Measurements from ENCODE around the gene RELL1.

Gene RELL1

GRCh38 chr4:37605843-37606565 lies 80.2 kb downstream of the RELL1 start:
- no peak for DNase-seq (ENCODE audit: low read depth in 2 of 2)
- TF ChIP-seq CTCF (IDR thresholded peaks at IDR 0.05; ENCODE audit: low read depth, low read length): no peak
- H3K4me3 ChIP-seq (replicated peaks in 1 of 2; ENCODE audit: low read depth in 2 of 2, low read length in 2 of 2): no peak overlapping the region

- H3K4me3 ChIP-seq (replicated peaks in 1 of 2; ENCODE audit: low read depth in 2 of 2, low read length in 2 of 2): no peak overlapping the region
- DNase-seq (ENCODE audit: low read depth in 2 of 2): peak; percentile 40 to 71
- no peak for TF ChIP-seq CTCF (IDR thresholded peaks at IDR 0.05; ENCODE audit: low read depth, low read length)
Observed at GRCh38 chr4:37604461-37604860, 81.7 kb downstream of the RELL1 start.

DNA sequence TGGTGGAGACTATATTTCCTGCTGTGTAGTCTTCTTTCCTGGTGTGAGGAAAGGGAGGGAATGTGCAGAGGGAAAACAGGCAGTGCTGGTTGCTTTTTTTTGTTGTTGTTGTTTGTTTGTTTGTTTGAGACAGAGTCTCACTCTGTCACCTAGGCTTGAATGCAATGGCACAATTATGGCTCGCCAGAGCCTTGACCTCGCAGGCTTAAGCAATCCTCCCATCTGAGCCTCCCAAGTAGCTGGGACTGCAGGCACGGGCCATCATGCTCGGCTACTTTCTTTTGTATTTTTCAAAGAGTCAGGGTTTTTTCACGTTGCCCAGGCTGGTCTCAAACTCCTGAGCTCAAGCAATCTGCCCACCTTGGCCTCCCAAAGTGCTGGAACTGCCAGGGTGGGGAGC lies 82.5 kb downstream of the RELL1 start:
- no peak for TF ChIP-seq CTCF (IDR thresholded peaks at IDR 0.05; ENCODE audit: low read depth, low read length)
- no peak overlapping the region for H3K4me3 ChIP-seq (replicated peaks in 1 of 2; ENCODE audit: low read depth in 2 of 2, low read length in 2 of 2)
- DNase-seq (ENCODE audit: low read depth in 2 of 2): no peak

- peak; percentile 100 for TF ChIP-seq CTCF (IDR thresholded peaks at IDR 0.05; ENCODE audit: low read depth, low read length)
Observed at GRCh38 chr4:37603070-37603468, 83.1 kb downstream of the RELL1 start.

GRCh38 chr4:37602454-37603069 lies 83.6 kb downstream of the RELL1 start:
- no peak for TF ChIP-seq CTCF (IDR thresholded peaks at IDR 0.05; ENCODE audit: low read depth, low read length)
- no peak for DNase-seq (ENCODE audit: low read depth in 2 of 2)
- H3K4me3 ChIP-seq (replicated peaks in 1 of 2; ENCODE audit: low read depth in 2 of 2, low read length in 2 of 2): no peak overlapping the region

More at GRCh38 chr4:37603070-37603468, 83.1 kb downstream of the RELL1 start:
- peak; percentile 81 to 86 for DNase-seq (ENCODE audit: low read depth in 2 of 2)
- H3K4me3 ChIP-seq (replicated peaks in 1 of 2; ENCODE audit: low read depth in 2 of 2, low read length in 2 of 2): no peak overlapping the region

DNA sequence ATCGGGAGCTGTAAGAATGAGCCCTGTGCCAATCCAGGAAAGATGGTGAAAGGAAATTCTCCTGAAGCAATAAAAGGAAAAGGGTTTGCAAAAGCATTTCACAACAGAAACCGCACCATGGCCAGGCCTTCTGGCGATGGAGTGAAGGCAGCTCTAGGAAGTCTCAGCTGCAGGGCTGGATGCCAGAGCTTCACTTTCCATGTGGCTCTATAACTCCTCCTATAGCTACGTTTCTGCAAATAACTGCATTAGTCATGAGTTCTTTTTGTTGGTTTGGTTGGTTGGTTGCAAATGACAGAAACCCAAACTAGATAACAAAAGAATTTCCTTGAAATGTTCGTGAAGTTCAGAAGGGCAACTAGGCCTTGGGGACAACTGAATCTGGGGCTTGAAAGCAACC lies 84.6 kb downstream of the RELL1 start:
- no peak overlapping the region for H3K4me3 ChIP-seq (replicated peaks in 1 of 2; ENCODE audit: low read depth in 2 of 2, low read length in 2 of 2)
- peak; percentile 90 to 98 for DNase-seq (ENCODE audit: low read depth in 2 of 2)
- no peak for TF ChIP-seq CTCF (IDR thresholded peaks at IDR 0.05; ENCODE audit: low read depth, low read length)

Measured in cardiac fibroblast (primary cell).